ENCODE data around the gene CAPN10. TPM values are rescaled to one million over a fixed set of nuclear protein-coding genes. Genes with fewer than 3 reads are reported as not detected.
A peak's percentile ranks its signal among the peaks of the same experiment; 100 is the strongest.

Gene CAPN10
- total RNA-seq, 1 experiment from 2014 or later, result 61.3 TPM

DNA sequence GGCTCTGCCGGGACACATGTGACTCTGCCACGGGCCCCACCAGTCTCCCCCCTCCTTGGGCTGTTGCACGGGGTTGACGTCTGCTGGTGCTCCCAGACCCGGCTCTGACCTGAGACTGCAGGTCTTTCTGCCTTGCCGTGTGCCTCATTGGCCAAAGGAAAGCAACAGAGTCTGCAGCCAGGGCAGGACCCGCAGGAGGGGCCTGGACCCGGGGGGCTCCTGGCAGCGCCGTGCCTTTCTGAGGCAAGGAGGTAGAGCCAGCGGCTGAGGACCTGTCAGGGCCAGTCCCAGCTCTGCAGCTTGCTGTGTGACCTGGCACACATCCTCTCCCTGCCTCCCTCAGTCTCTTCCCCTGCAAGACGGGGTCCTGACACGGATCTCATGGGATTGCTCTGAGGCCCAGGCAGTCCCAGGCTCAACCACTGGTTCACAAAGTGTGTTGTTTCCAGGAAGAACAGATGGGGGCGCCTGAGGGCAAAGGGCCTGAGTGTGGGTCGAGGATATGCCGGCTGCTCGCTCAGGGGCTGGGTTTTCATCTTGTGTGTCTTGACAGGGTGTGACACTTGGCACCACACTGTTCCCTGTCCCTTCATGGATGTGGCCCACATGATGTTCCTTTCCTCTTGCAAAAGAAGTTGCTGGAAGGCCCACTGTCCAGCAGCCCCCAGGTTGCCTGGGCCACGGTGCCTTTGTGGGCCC lies 9.0 kb downstream of the CAPN10 start:
- DNase-seq (ENCODE audit: low spot score) (peak; percentile 80), ATAC-seq (peak; percentile 92)
- no peak overlapping the region for H3K4me3 Mint-ChIP-seq
- ChIA-PET CTCF (interaction anchor here (0.6 to 1.1 kb wide), 4 partner anchors 9 to 112 kb away, joined by 3 read pairs; no protein-coding TSS in a partner anchor), POLR2A (no interaction called here)
- H3K27ac Mint-ChIP-seq, result no peak overlapping the region
- H3K9me3 Mint-ChIP-seq, result no peaks in the 10 kb centered on the region
- TF ChIP-seq CTCF (IDR thresholded peaks at IDR 0.05), result 0 out of 2 replicates have a peak, but pooled peaks have one; percentile 16
- no peak for TF ChIP-seq ATF2 (CRISPR knock-in tag; IDR thresholded peaks at IDR 0.05; ENCODE audit: borderline replicate concordance, low read depth)
- H3K27me3 Mint-ChIP-seq (ENCODE audit: low read depth), result no peaks in the 10 kb centered on the region
- H3K36me3 Mint-ChIP-seq, result 0 out of 2 replicates have a peak, but pooled peaks cover 2% of the 10 kb centered on the region
- no peaks in the 10 kb centered on the region for H3K4me1 Mint-ChIP-seq

- POLR2A ChIA-PET, result no interaction called here
- TF ChIP-seq, protein P1, sequence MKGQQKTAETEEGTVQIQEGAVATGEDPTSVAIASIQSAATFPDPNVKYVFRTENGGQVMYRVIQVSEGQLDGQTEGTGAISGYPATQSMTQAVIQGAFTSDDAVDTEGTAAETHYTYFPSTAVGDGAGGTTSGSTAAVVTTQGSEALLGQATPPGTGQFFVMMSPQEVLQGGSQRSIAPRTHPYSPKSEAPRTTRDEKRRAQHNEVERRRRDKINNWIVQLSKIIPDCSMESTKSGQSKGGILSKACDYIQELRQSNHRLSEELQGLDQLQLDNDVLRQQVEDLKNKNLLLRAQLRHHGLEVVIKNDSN (CRISPR knock-in tag; IDR thresholded peaks at IDR 0.05), result no peak
- no peak for TF ChIP-seq FOXP1 (CRISPR knock-in tag; IDR thresholded peaks at IDR 0.05; ENCODE audit: borderline replicate concordance)
- TF ChIP-seq SMAD3 (CRISPR knock-in tag; IDR thresholded peaks at IDR 0.05; ENCODE audit: borderline replicate concordance), result no peak
- TF ChIP-seq, protein P2, sequence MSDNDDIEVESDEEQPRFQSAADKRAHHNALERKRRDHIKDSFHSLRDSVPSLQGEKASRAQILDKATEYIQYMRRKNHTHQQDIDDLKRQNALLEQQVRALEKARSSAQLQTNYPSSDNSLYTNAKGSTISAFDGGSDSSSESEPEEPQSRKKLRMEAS (CRISPR knock-in tag; IDR thresholded peaks at IDR 0.05), result no peak
- TF ChIP-seq ATF2 (CRISPR knock-in tag; IDR thresholded peaks at IDR 0.05; ENCODE audit: borderline replicate concordance, low read depth), result no peak
- TF ChIP-seq, protein P3, sequence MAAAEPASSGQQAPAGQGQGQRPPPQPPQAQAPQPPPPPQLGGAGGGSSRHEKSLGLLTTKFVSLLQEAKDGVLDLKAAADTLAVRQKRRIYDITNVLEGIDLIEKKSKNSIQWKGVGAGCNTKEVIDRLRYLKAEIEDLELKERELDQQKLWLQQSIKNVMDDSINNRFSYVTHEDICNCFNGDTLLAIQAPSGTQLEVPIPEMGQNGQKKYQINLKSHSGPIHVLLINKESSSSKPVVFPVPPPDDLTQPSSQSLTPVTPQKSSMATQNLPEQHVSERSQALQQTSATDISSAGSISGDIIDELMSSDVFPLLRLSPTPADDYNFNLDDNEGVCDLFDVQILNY (CRISPR knock-in tag; IDR thresholded peaks at IDR 0.05), result no peak
- TF ChIP-seq, protein P4, sequence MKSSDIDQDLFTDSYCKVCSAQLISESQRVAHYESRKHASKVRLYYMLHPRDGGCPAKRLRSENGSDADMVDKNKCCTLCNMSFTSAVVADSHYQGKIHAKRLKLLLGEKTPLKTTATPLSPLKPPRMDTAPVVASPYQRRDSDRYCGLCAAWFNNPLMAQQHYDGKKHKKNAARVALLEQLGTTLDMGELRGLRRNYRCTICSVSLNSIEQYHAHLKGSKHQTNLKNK (CRISPR knock-in tag; IDR thresholded peaks at IDR 0.05), result no peak
- TF ChIP-seq ATF1 (CRISPR knock-in tag; IDR thresholded peaks at IDR 0.05), result no peak
- no peak for TF ChIP-seq ETV6 (CRISPR knock-in tag; IDR thresholded peaks at IDR 0.05)
- no peak for TF ChIP-seq MXD4 (CRISPR knock-in tag; IDR thresholded peaks at IDR 0.05; ENCODE audit: borderline replicate concordance)
- TF ChIP-seq ZNF317 (CRISPR knock-in tag; IDR thresholded peaks at IDR 0.05; ENCODE audit: borderline replicate concordance, low read depth), result no peak
- TF ChIP-seq MYBL2 (CRISPR knock-in tag; IDR thresholded peaks at IDR 0.05), result no peak
- ATAC-seq (no peak), DNase-seq (ENCODE audit: low spot score) (peak; percentile 8)
- 0 out of 2 replicates have a peak, but pooled peaks cover 2% of the 10 kb centered on the region for H3K36me3 Mint-ChIP-seq
- H3K27me3 Mint-ChIP-seq (ENCODE audit: low read depth), result no peaks in the 10 kb centered on the region
- CTCF ChIA-PET, result interaction anchor here (0.6 to 1.1 kb wide), 3 partner anchors 8 to 112 kb away, joined by 3 read pairs; no protein-coding TSS in a partner anchor
- H3K4me3 Mint-ChIP-seq, result no peak overlapping the region
- no peak overlapping the region for H3K27ac Mint-ChIP-seq
- H3K4me1 Mint-ChIP-seq, result no peaks in the 10 kb centered on the region
- no peaks in the 10 kb centered on the region for H3K9me3 Mint-ChIP-seq
Measured at GRCh38 chr2:240596080-240596460, 9.5 kb downstream of the CAPN10 start.
